Hepatocyte (in vitro differentiated cells): ENCODE measurements around the gene OR2H2. TPM values are rescaled to one million over a fixed set of nuclear protein-coding genes. Genes with fewer than 3 reads are reported as not detected.
A peak's percentile ranks its signal among the peaks of the same experiment; 100 is the strongest.

ENCODE experiments used
- DNase-seq: peaks from one replicate; pipeline ENCODE4 v3.0.0-alpha.2; 2016; ENCODE audit warnings: low spot score
- H2AFZ ChIP-seq: fragments of 200-600 bp; sonication (generic); 2 replicates; pipeline ENCODE4 v1.6.0; 2016; ENCODE audit warnings: antibody characterized with exemption, mild to moderate bottlenecking
- H3K27ac ChIP-seq: fragments of 200-600 bp; sonication (generic); 2 replicates; pipeline ENCODE4 v1.5.1; 2016; ENCODE audit warnings: mild to moderate bottlenecking
- H3K27me3 ChIP-seq: fragments of 200-600 bp; sonication (generic); 2 replicates; pipeline ENCODE4 v1.6.1; 2016
- H3K36me3 ChIP-seq: fragments of 200-600 bp; sonication (generic); replicated peaks from 2 replicates; pipeline ENCODE4 v1.5.1; 2016; ENCODE audit warnings: low read depth; ENCODE audit not compliant: insufficient read depth
- H3K4me1 ChIP-seq: fragments of 200-600 bp; sonication (generic); 2 replicates; pipeline ENCODE4 v1.5.1; 2016; ENCODE audit warnings: mild to moderate bottlenecking, moderate library complexity; ENCODE audit not compliant: insufficient read depth
- H3K4me2 ChIP-seq: fragments of 200-600 bp; sonication (generic); 2 replicates; pipeline ENCODE4 v1.6.0; 2016
- H3K4me3 ChIP-seq: fragments of 200-600 bp; sonication (generic); 2 replicates; pipeline ENCODE4 v1.5.1; 2016; ENCODE audit warnings: mild to moderate bottlenecking
- H3K79me2 ChIP-seq: fragments of 200-600 bp; sonication (generic); 2 replicates; pipeline ENCODE4 v1.6.0; 2017; ENCODE audit warnings: mild to moderate bottlenecking
- H3K9me2 ChIP-seq: fragments of 200-600 bp; sonication (generic); replicated peaks from 2 replicates; pipeline ENCODE4 v1.6.0; 2017; ENCODE audit warnings: mild to moderate bottlenecking; ENCODE audit not compliant: insufficient read depth
- H3K9me3 ChIP-seq: fragments of 200-600 bp; sonication (generic); 2 replicates; pipeline ENCODE4 v1.5.1; 2016; ENCODE audit warnings: low read depth, mild to moderate bottlenecking
- H4K20me1 ChIP-seq: fragments of 200-600 bp; sonication (generic); 2 replicates; pipeline ENCODE4 v1.6.0; 2016; ENCODE audit warnings: mild to moderate bottlenecking; ENCODE audit not compliant: insufficient read depth, poor library complexity, severe bottlenecking
- EZH2 ChIP-seq: fragments of 200-600 bp; sonication (generic); IDR thresholded peaks from 2 replicates; pipeline ENCODE4 v1.6.1; 2016; ENCODE audit warnings: antibody characterized with exemption, mild to moderate bottlenecking, borderline replicate concordance
- EZH2phosphoT487 ChIP-seq: fragments of 200-600 bp; sonication (generic); IDR thresholded peaks from one replicate; pipeline ENCODE4 v1.6.1; 2018; ENCODE audit warnings: antibody characterized with exemption, mild to moderate bottlenecking, low read depth, moderate library complexity; ENCODE audit not compliant: unreplicated experiment, severe bottlenecking
- WGBS: methylation state at CpG from one replicate; pipeline ENCODE4 v1.1.6; 2016; ENCODE audit warnings: low lambda C conversion rate; ENCODE audit errors: missing lambda C conversion rate; 5-methylcytosine and 5-hydroxymethylcytosine counted together
- polyA plus RNA-seq: library from polyadenylated mRNA; unstranded; fragments of >200 nt; fragmentation: Nextera tagmentation; extraction: Ambion mirVana; gene quantifications from 2 replicates; pipeline ENCODE4 v1.2.1, GENCODE V29; 2016
- total RNA-seq: library from RNA; depleted of rRNA; stranded (reverse); fragments of >200 nt; gene quantifications from 2 replicates; pipeline ENCODE4 v1.2.3, GENCODE V29; 2014
- TF ChIP-seq, protein P1 (sequence below): fragments of 200-600 bp; sonication (generic); IDR thresholded peaks from 2 replicates; pipeline ENCODE4 v1.5.1; 2016; ENCODE audit warnings: antibody characterized with exemption, mild to moderate bottlenecking; ENCODE audit not compliant: poor library complexity

Gene OR2H2
- total and polyA plus RNA-seq, 2 experiments from 2014 or later: not detected

DNA sequence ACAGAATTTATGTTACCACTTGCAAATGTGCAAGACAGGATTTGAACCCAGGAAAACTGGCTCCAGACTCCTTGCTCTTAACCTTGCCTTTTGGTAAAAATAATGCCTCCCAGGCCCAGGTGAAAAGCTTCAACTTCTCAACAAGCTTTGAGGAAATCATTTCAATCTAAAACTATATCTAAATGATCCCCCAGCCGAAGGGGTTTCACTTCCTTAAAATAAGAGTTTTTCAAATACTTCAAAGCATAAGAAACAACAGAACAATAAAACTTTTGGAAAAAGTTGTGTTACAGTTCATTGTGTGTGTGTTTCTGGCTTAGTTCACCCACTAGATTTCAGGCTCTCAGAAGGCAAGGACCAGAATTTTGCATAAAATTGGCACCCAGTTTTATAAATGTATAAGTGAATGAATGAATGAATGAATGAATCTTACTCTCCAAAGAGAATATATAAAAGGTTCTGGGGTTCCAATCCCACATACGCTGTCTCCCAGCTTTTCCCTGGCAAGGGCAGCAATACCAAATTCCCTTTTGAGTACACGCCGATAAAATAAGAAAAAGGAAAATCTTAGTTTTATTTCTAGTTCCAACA, 5.4 kb downstream of the OR2H2 start:
- Histone ChIP-seq H3K4me1 (no peaks in the 10 kb centered on the region), H3K4me3 (no peak overlapping the region), H3K79me2 (no peaks in the 10 kb centered on the region), H2AFZ (no peak overlapping the region), H3K36me3 (no peaks in the 10 kb centered on the region), H3K9me3 (no peaks in the 10 kb centered on the region), H3K27ac (no peak overlapping the region), H3K27me3 (no peaks in the 10 kb centered on the region), H3K4me2 (no peak overlapping the region), H4K20me1 (no peaks in the 10 kb centered on the region), H3K9me2 (no peaks in the 10 kb centered on the region)
- DNase-seq: no peak
- 93% methylated on average over 4 of the region's 4 CpGs for WGBS
- no peak for TF ChIP-seq EZH2
- TF ChIP-seq, protein P1, sequence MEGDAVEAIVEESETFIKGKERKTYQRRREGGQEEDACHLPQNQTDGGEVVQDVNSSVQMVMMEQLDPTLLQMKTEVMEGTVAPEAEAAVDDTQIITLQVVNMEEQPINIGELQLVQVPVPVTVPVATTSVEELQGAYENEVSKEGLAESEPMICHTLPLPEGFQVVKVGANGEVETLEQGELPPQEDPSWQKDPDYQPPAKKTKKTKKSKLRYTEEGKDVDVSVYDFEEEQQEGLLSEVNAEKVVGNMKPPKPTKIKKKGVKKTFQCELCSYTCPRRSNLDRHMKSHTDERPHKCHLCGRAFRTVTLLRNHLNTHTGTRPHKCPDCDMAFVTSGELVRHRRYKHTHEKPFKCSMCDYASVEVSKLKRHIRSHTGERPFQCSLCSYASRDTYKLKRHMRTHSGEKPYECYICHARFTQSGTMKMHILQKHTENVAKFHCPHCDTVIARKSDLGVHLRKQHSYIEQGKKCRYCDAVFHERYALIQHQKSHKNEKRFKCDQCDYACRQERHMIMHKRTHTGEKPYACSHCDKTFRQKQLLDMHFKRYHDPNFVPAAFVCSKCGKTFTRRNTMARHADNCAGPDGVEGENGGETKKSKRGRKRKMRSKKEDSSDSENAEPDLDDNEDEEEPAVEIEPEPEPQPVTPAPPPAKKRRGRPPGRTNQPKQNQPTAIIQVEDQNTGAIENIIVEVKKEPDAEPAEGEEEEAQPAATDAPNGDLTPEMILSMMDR: no peak
- no peak for TF ChIP-seq EZH2phosphoT487

DNA sequence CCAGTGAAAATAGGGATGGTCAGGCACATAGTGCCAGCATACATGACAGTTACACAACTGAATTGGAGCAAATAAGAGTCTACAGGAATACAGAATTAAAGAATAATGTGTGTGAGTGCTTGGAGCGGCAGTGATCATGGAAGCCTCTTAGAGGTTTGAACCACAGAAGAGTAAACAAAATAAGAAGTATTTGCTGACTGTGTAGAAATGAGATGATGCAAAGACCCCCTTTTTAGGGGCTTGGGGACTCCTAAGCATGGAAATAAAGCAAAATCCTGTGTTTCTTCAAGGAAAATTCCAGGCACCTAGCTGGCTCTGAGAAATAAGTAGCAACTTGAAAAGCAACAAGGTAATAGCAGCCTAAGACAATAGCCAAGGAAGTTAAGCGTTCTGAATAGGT, 6.8 kb downstream of the OR2H2 start:
- TF ChIP-seq EZH2 (no peak), EZH2phosphoT487 (no peak)
- TF ChIP-seq, protein P1: no peak
- no peaks in the 10 kb centered on the region for H3K27me3 ChIP-seq
- no peak overlapping the region for H3K4me3 ChIP-seq
- H3K36me3 ChIP-seq: no peaks in the 10 kb centered on the region
- H3K4me1 ChIP-seq: no peaks in the 10 kb centered on the region
- no peak for DNase-seq
- no peak overlapping the region for H3K4me2 ChIP-seq
- H3K9me3 ChIP-seq: no peaks in the 10 kb centered on the region
- WGBS: 78% methylated on average over 2 of the region's 2 CpGs
- H2AFZ ChIP-seq: no peak overlapping the region
- H3K9me2 ChIP-seq: no peaks in the 10 kb centered on the region
- H3K27ac ChIP-seq: no peak overlapping the region
- H3K79me2 ChIP-seq: no peaks in the 10 kb centered on the region
- H4K20me1 ChIP-seq: no peaks in the 10 kb centered on the region

DNA sequence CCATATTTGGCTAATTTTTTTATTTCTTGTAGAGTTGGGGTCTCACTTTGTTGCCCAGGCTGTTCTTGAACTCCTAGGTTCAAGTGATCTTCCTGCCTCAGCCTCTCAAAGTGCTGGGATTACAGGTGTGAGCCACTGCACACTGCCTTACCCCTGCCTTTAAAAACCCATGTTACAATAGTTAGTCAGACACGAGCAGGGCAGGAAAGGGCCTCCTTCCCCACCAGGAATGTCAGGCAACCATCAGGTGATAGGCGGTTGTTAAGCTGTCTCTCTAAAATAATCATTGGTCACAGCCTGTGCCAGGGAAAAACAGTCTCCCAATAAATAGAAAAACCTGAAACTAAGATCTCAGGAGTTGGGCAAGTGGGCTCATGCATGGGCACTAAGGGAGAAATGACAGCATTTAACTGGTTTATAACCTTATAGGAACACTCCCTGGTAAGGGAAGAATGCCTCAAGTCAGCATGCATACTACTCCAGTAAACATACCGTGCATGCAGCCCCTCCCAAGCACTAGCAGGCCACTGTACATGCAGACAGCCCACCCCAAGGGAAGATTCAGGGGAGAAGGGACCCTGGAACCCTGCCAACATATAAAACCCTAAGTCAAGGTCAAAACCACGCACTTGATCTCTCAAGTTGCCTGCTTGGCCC, 8.4 kb downstream of the OR2H2 start:
- DNase-seq: peak; percentile 15
- no peaks in the 10 kb centered on the region for H3K9me2 ChIP-seq
- H3K79me2 ChIP-seq: no peaks in the 10 kb centered on the region
- H3K4me2 ChIP-seq: peak overlapping the region; percentile 47
- H3K9me3 ChIP-seq: no peaks in the 10 kb centered on the region
- TF ChIP-seq EZH2phosphoT487 (no peak), EZH2 (no peak)
- TF ChIP-seq, protein P1: no peak
- no peaks in the 10 kb centered on the region for H3K4me1 ChIP-seq
- H4K20me1 ChIP-seq: no peaks in the 10 kb centered on the region
- H2AFZ ChIP-seq: no peak overlapping the region
- H3K27ac ChIP-seq: no peak overlapping the region
- no peaks in the 10 kb centered on the region for H3K27me3 ChIP-seq
- H3K4me3 ChIP-seq: no peak overlapping the region
- no peaks in the 10 kb centered on the region for H3K36me3 ChIP-seq
- 37% methylated on average over 4 of the region's 4 CpGs for WGBS
